SHP77 treated with DMSO at 0.1 percent for 48 hours (cell line): ENCODE measurements around the gene UBE2E2.
"Not testable (repeated sequence)": the region's sequence is repeated elsewhere in the genome, so short reads cannot be mapped to it uniquely, and the experiment has no call there.

ENCODE experiments used
- DNase-seq: peaks from one replicate; lab custom pipeline; 2025; lab: John Stamatoyannopoulos, UW

UBE2E2 gene

DNA sequence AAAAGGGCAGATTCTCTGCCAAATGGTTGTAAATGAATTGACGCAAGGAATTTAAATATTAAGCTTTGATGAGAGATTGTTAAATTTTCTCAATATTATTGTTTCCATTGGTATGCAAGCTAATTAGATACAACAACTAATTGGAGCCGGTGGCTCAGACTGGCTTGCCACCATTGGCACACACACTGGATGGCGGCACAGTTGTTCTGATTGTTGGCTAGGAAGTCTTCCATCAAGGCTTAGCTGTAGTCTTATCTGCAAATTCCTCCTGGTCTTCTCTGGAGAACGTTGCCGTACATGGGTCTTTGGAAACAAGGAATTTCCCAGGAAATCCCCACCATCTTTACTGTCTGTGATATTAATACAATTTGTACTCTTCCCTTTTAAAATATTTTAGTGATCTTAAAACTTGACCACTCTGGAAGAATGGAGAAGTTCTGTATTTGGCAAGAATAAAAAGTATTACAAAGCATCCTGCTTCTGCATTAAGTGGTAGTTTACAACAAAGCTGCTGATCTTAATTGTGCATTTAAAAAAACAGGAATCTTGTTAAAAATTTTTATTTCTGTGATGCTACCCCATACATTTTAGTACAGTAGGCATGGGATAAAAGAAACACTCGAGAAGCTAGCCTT is 126.5 kb downstream of the UBE2E2 start:
- DNase-seq, result no peak

GRCh38 chr3:23330568-23330967 is 127.4 kb downstream of the UBE2E2 start:
- DNase-seq, result no peak

DNA sequence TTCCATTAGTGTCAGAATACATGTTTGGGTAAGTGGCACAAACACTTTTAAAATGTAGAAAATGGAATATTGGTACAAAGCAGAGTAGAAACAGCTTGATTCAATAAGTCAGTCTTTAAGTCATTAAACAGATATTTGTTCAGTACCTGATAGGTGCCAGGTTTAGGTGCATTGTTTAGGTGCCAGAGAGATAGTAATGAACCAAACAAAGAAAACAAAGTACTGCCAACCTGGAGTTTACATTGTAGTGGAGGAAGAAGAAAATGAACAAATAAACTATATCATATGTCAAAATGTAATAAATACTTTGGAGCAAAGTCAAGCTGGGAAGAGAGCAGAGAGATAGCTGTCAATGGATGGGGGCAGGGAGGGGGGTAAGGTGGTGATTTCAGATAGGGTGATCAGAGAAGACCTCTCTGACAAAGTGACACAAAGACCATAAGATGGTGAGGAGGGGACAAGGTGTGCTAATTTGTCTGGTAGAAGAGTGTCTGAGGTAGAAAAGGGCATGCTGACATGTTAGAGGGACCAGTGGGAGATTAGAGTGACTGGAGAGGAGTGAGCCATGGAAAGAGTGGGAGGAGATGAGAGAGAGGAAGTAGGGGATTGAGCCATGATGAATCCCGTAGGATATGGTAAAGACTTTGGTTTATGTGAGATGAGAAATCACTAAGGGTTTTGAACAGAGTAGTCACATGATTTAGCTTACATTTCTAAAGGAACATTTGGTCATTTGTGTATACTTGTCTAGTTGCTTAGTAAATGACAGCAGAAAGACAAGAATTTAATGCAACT is 128.2 kb downstream of the UBE2E2 start:
- DNase-seq, result no peak

- DNase-seq, result no peak
Measured at GRCh38 chr3:23333633-23334032, 130.5 kb downstream of the UBE2E2 start.

DNA sequence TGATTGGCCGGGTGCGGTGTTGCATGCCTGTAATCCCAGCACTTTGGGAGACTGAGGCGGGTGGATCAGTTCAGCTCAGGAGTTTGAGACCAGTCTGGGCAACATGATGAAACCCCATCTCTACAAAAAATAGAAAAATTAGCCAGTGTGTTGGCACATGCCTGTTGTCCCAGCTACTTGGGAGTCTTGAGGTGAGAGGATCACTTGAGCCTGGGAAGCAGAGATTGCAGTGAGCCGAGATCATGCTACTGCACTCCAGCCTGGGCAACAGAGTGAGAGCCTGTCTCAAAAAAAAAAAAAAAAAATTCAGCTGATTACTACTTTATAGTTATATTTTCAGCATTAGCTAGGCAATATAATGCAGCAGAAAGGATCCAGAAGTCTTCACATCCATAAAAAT is 133.7 kb downstream of the UBE2E2 start:
- DNase-seq, result not testable (repeated sequence)

- DNase-seq, result no peak
Measured at GRCh38 chr3:23341147-23341838, 138.2 kb downstream of the UBE2E2 start.

DNA sequence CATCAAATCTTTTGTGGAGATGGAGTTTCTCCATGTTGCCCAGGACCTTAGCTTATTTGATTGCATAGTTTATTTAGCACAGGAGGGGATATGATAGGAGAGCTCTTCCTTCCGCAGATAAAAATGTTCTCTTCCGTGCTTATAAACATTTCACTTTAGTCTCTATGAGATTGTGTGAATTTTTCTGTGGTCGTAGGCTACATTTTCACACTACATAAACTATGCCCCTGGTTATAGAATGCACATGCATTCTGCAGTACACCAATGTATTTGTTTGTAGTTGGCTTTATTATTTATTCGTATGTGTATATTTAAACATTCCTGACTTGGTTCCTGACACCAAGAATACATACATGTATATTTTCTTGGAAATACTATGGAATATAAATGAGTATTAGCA is 139.2 kb downstream of the UBE2E2 start:
- no peak for DNase-seq

- DNase-seq, result no peak
Measured at GRCh38 chr3:23343509-23343908, 140.4 kb downstream of the UBE2E2 start.

DNA sequence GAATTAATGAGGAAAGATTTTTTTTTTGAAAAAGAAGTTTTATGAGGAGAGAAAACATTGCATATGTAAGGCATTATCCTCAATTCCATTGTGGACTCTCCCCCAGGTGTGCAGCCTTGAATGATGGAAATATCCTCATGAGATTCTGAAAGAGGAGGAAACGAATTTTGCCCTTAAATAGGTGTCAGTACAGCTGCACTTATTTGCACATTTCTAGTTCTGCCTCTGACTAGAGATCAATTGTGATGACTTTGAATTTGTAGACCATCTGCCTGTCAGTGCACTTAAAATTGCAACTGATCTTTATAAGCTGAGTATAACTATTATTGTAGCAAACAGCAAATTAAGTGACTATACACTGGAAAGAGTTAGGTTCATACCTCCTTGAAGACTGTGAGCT is 141.8 kb downstream of the UBE2E2 start:
- no peak for DNase-seq

DNA sequence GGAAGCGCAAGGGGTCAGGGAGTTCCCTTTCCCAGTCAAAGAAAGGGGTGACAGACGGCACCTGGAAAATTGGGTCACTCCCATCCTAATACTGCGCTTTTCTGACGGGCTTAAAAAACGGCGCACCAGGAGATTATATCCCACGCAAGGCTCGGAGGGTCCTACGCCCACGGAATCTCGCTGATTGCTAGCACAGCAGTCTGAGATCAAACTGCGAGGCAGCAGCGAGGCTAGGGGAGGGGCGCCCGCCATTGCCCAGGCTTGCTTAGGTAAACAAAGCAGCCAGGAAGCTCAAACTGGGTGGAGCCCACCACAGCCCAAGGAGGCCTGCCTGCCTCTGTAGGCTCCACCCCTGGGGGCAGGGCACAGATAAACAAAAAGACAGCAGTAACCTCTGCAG is 146.3 kb downstream of the UBE2E2 start:
- DNase-seq, result not testable (repeated sequence)

DNA sequence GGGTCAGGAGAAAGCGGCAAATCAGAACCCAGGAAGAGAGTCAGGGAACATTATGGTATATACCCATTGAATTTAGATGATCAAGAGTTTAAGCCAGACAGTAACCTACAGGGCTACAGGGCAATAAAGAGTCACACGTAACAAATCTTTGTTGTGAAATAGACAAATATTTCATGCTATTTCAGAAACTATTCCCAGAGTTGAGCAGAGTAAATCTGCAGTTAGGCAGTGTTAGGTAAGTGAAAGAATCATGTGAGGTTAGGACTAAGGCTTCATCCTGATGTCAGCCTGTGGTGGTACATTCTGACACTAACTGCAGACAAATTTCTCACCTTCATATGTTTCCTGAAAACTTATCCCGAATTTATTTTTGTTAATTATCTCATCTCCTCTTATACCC is 153.0 kb downstream of the UBE2E2 start:
- no peak for DNase-seq

DNA sequence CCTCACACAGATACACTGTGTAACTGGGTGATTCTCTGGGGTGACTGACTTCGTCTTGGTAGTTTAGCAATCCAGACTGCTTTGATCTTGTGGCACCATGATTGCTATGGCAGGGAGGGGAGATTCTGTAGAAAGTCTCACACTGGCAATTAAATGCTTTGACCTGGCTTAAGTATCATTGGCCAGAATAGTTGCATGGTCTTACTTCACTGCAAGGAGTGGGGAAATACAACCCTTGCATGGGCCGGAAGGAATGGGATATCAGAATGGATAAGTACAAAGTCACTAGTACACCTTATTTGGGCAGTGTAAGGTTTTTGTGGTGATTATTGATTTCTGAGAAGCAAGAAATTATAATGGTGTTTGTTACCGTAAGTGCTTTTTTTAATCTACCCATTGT is 153.8 kb downstream of the UBE2E2 start:
- DNase-seq, result no peak

DNA sequence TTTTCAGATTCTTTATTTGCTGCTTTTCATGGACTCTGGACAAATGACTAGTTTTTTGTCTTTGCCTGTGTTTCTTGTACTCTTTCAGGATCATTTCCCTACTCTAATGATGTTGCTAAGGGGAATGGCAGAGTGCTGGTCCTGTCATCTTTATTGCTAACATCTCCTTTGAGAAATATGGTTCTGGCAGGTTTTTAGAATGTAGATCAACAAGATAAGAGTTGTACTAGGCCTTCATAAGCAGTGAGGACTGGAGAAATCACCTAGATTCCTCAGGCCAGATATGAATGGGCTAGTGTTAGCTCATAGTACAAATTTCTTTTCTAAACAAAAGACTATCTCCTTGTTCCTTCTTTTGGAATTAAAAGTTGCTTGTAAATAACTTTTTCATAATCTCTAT is 156.0 kb downstream of the UBE2E2 start:
- DNase-seq, result no peak

DNA sequence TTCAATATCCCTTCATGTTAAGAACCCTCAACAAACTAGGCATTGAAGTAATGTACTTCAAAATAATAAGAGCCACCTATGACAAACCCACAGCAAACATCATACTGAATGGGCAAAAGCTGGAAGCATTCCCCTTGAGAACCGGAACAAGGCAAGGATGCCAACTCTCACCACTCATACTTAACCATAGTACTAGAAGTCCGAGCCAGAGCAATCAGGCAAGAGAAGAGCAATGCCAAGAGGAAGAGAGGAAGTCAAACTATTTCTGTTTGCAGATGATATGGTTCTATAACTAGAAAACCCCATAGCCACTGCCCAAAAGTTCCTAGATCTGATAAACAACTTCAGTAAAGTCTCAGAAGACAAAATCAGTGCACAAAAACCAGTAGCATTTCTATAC is 161.9 kb downstream of the UBE2E2 start:
- DNase-seq, result no peak

DNA sequence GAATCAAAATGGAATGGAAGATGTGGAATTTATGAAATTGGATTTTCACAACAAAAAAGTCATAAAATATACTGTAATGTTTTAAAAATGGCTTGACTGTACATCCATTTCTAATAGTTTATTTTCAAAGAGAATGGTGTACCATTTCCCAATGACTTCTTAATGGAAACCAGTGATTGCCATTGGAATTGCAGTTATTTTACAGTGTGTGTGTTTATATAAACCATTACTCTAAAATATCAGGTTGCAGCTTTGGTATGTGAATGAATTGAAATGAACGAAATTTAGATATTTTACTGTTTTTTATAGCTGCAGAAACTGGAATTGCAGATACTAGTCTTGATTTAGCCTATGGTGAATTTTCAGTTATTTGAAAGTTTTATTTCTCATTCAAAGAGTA is 165.6 kb downstream of the UBE2E2 start:
- DNase-seq, result no peak

DNA sequence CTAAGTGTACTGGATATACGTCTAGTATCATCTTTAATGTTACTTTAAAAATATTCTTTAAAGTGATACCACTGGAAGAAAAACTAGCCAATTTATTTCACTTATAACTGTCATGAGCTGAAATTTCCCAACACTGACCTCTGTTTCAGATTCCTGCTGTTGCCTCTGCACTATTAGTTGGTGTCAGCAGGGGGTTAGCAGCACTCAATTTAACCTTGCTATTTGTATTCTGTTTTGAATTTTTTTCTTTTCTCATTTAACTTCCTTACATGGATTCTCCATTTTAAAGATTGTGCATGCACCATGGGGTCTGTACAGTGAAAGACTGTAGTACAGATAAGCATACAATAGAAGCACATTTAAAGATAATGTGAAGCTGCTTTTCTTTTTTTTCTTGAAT is 169.2 kb downstream of the UBE2E2 start:
- DNase-seq, result no peak

GRCh38 chr3:23376516-23377248 is 173.6 kb downstream of the UBE2E2 start:
- DNase-seq, result no peak

- DNase-seq, result no peak
Measured at GRCh38 chr3:23377928-23378672, 175.0 kb downstream of the UBE2E2 start.

GRCh38 chr3:23383875-23384274 is 180.7 kb downstream of the UBE2E2 start:
- no peak for DNase-seq

- DNase-seq, result peak; percentile 12
Measured at GRCh38 chr3:23385327-23385726, 182.2 kb downstream of the UBE2E2 start.

- DNase-seq, result no peak
Measured at GRCh38 chr3:23387286-23387918, 184.3 kb downstream of the UBE2E2 start.
